Measurements from ENCODE around the gene MED31.
"Not testable (repeated sequence)": the region's sequence is repeated elsewhere in the genome, so short reads cannot be mapped to it uniquely, and the experiment has no call there.

The MED31 gene

GRCh38 chr17:6677158-6677831, 25.9 kb upstream of the MED31 start:
- DNase-seq (ENCODE audit: low read depth in 3 of 3): no peak

DNA sequence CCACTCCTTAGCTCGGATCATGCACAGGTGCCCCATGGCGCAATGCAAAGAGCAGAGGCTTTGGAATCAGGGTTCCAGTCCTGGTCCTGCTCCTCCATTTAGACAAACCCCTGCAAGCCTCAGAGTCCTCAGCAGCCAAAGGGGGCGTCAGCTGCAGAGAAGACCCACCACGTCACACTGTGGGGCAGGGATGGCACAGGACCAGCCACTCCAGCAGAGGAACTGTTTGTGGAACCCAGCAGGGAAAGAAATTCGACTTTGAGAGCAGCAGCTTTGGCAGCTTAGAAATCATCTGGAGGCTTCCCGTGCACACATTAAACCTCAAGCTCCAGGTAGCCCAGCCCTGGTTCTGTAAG, 25.4 kb upstream of the MED31 start:
- no peak for DNase-seq (ENCODE audit: low read depth in 3 of 3)

GRCh38 chr17:6675201-6675825, 23.9 kb upstream of the MED31 start:
- DNase-seq (ENCODE audit: low read depth in 3 of 3): no peak

- DNase-seq (ENCODE audit: low read depth in 3 of 3): no peak
Measured at GRCh38 chr17:6674586-6674985, 23.2 kb upstream of the MED31 start.

DNA sequence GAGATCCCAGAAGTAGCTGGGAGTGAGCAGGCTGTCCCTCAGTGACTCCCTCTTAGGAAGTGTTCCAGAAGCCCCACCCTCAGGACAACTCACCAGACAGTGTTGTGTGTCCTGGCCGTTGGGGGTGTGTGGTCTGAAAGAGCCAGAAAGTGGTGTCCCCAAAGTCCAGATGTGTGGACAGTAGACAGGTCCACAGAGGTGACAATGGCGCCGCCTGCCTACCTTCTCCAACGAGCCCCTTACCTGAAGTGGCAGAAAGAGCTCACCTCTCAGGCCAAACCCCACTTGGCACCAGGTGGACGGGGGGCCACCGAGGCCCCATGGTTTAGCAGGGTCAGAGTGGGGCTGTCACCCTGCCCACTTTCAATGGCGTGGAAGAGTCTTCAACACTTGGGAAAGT, 20.0 kb upstream of the MED31 start:
- no peak for DNase-seq (ENCODE audit: low read depth in 3 of 3)

- DNase-seq (ENCODE audit: low read depth in 3 of 3): no peak
Measured at GRCh38 chr17:6670999-6671398, 19.6 kb upstream of the MED31 start.

- DNase-seq (ENCODE audit: low read depth in 3 of 3): no peak
Measured at GRCh38 chr17:6670571-6670970, 19.2 kb upstream of the MED31 start.

GRCh38 chr17:6669479-6670212, 18.2 kb upstream of the MED31 start:
- no peak for DNase-seq (ENCODE audit: low read depth in 3 of 3)

- no peak for DNase-seq (ENCODE audit: low read depth in 3 of 3)
Measured at GRCh38 chr17:6668727-6669425, 17.5 kb upstream of the MED31 start.

GRCh38 chr17:6668219-6668618, 16.8 kb upstream of the MED31 start:
- no peak for DNase-seq (ENCODE audit: low read depth in 3 of 3)

DNA sequence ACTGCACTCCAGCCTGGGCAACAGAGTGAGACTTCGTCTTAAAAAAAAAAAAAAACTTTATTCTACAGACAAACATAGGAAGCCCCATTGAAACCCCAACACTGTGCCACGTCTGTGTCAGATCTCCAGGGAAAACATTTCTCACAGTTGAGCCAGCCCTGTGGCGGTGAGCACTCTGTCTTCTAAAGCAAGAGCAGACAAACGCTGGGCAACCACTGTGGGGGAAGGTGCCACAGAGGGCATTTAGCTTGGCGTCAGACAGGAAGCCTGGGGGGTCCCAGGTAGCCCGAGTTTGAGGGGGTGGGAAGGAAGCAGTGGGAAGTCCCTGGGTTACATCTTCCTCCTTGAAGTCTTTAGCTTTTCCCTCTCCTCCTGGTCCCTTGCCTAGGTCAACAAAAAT, 16.1 kb upstream of the MED31 start:
- DNase-seq (ENCODE audit: low read depth in 3 of 3): no peak

DNA sequence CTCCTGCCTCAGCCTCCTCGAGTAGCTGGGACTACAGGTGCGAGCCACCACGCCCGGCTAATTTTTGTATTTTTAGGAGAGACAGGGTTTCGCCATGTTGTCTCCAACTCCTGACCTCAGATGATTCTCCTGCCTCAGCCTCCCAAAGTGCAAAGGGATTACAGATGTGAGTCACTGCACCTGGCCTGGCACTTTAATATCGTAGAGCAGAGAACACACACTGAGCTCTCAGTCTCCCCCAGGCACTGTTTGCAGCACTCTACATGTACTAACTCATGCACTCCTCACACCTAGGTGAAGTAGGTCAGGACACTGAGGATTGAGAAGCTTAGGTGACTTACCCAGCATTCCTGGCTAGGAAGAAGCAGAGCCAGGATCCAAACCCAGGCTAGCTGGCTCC, 15.2 kb upstream of the MED31 start:
- DNase-seq (ENCODE audit: low read depth in 3 of 3): no peak

GRCh38 chr17:6666077-6666521, 14.7 kb upstream of the MED31 start:
- DNase-seq (ENCODE audit: low read depth in 3 of 3): no peak

DNA sequence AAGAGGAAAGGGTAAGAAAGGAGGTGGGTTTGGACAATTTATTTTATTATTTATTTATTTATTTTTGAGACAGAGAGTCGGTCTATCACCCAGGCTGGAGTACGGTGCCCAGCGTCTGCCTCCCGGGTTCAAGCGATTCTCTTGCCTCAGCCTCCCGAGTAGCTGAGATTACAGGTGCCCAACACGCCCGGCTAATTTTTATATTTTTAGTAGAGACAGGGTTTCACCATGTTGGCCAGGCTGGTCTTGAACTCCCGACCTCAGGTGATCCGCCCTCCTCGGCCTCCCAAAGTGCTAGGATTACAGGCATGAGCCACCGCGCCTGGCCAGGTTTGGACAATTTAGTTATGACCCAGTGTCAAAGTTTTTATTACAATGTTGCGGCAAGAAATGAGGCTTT, 11.8 kb upstream of the MED31 start:
- DNase-seq (ENCODE audit: low read depth in 3 of 3): not testable (repeated sequence)

- no peak for DNase-seq (ENCODE audit: low read depth in 3 of 3)
Measured at GRCh38 chr17:6661464-6661848, 10.1 kb upstream of the MED31 start.

DNA sequence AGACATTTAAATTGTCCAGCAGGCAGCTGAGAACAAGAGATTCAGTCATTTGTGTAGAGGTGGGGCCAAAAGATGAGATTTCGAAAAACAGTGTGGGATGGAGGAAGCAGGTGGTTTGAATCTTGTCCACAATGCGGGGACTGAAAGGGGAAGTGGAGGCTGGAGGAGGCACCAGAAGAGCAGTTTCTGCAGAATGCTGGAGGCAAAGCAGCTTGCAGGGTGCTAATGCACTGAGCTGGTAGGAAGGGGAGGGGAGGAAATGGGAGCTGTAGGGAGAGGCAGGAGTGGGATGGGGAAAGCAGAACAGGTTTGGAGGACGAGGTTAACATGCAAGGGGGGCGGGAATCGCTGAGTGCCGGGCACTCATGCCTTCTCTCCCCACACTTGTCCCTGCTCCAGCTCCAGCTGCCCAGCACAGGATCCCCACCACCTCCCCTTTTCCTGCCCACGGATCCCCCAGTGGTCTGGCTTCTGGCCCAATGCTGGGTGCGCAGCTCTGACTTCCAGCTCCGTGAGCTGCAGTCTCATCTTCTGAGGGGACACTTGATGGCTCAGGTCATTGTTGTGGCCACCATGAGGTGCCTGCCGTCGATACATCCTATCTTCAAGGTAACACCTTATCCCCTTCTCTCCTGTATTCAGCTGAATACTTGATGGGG, 9.5 kb upstream of the MED31 start:
- no peak for DNase-seq (ENCODE audit: low read depth in 3 of 3)

GRCh38 chr17:6660101-6660500, 8.7 kb upstream of the MED31 start:
- DNase-seq (ENCODE audit: low read depth in 3 of 3): no peak

GRCh38 chr17:6658411-6658810, 7.0 kb upstream of the MED31 start:
- not testable (repeated sequence) for DNase-seq (ENCODE audit: low read depth in 3 of 3)

DNA sequence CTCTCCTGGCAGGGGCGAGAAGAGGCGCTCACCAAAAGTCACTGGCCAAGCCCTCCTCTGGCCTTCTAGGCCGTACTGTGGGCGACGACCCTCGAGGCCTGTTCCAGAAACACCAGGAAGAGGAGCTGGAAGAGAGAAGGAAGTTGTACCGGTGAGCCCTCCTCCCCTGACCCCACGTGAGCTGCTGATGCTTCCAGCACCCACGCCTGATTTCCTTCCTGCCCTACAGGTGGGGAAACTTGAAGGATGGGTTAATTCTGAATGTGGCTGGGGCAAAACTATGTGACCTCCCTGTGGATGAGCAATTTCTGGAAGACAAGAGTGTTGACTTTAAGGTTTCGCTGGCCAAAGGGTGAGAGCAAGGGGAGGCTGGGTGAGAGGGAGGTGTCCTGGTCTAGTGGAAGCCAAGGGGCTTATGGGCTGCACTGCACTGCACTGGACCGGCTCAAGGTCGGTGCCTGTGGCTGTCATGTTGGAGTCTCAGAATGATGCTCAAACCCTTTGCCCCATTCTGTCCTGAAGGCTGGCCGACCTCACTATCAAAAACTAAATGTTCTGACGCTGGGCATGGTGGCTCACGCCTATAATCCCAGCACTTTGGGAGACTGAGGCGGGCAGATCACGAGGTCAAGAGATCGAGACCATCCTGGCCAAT, 6.4 kb upstream of the MED31 start:
- DNase-seq (ENCODE audit: low read depth in 3 of 3): no peak

- not testable (repeated sequence) for DNase-seq (ENCODE audit: low read depth in 3 of 3)
Measured at GRCh38 chr17:6656797-6657632, 5.6 kb upstream of the MED31 start.
